ENCODE measurements around the gene LPAR3.
"Not testable (repeated sequence)": the region's sequence is repeated elsewhere in the genome, so short reads cannot be mapped to it uniquely, and the experiment has no call there.

LPAR3 gene

GRCh38 chr1:84907095-84907827 is 14.3 kb upstream of the LPAR3 start:
- DNase-seq (ENCODE audit: low read depth in 2 of 2, low spot score in 1 of 2): no peak

GRCh38 chr1:84902727-84903126 is 9.7 kb upstream of the LPAR3 start:
- not testable (repeated sequence) for DNase-seq (ENCODE audit: low read depth in 2 of 2, low spot score in 1 of 2)

GRCh38 chr1:84899969-84900368 is 7.0 kb upstream of the LPAR3 start:
- DNase-seq (ENCODE audit: low read depth in 2 of 2, low spot score in 1 of 2): no peak

GRCh38 chr1:84896279-84896678 is 3.3 kb upstream of the LPAR3 start:
- DNase-seq (ENCODE audit: low read depth in 2 of 2, low spot score in 1 of 2): no peak

GRCh38 chr1:84890566-84890965 is 2.4 kb downstream of the LPAR3 start:
- DNase-seq (ENCODE audit: low read depth in 2 of 2, low spot score in 1 of 2): no peak

- DNase-seq (ENCODE audit: low read depth in 2 of 2, low spot score in 1 of 2): no peak
These were observed 3.6 kb downstream of the LPAR3 start for GRCh38 chr1:84889437-84889836.

GRCh38 chr1:84888753-84889152 is 4.3 kb downstream of the LPAR3 start:
- DNase-seq (ENCODE audit: low read depth in 2 of 2, low spot score in 1 of 2): no peak

GRCh38 chr1:84887261-84887934 is 5.6 kb downstream of the LPAR3 start:
- DNase-seq (ENCODE audit: low read depth in 2 of 2, low spot score in 1 of 2): no peak

- DNase-seq (ENCODE audit: low read depth in 2 of 2, low spot score in 1 of 2): no peak
These were observed 7.5 kb downstream of the LPAR3 start for GRCh38 chr1:84885469-84885868.

GRCh38 chr1:84884671-84885389 is 8.2 kb downstream of the LPAR3 start:
- DNase-seq (ENCODE audit: low read depth in 2 of 2, low spot score in 1 of 2): no peak

GRCh38 chr1:84883286-84883685 is 9.7 kb downstream of the LPAR3 start:
- DNase-seq (ENCODE audit: low read depth in 2 of 2, low spot score in 1 of 2): no peak

- DNase-seq (ENCODE audit: low read depth in 2 of 2, low spot score in 1 of 2): no peak
These were observed 15.4 kb downstream of the LPAR3 start for GRCh38 chr1:84877592-84877991.

- no peak for DNase-seq (ENCODE audit: low read depth in 2 of 2, low spot score in 1 of 2)
These were observed 16.7 kb downstream of the LPAR3 start for GRCh38 chr1:84876353-84876752.

- DNase-seq (ENCODE audit: low read depth in 2 of 2, low spot score in 1 of 2): no peak
These were observed 19.6 kb downstream of the LPAR3 start for GRCh38 chr1:84873366-84873765.

- no peak for DNase-seq (ENCODE audit: low read depth in 2 of 2, low spot score in 1 of 2)
These were observed 20.2 kb downstream of the LPAR3 start for GRCh38 chr1:84872696-84873355.

- no peak for DNase-seq (ENCODE audit: low read depth in 2 of 2, low spot score in 1 of 2)
These were observed 21.8 kb downstream of the LPAR3 start for GRCh38 chr1:84871181-84871580.

- no peak for DNase-seq (ENCODE audit: low read depth in 2 of 2, low spot score in 1 of 2)
These were observed 22.4 kb downstream of the LPAR3 start for GRCh38 chr1:84870591-84870990.

GRCh38 chr1:84869720-84870119 is 23.3 kb downstream of the LPAR3 start:
- DNase-seq (ENCODE audit: low read depth in 2 of 2, low spot score in 1 of 2): no peak

GRCh38 chr1:84862810-84863251 is 30.2 kb downstream of the LPAR3 start:
- DNase-seq (ENCODE audit: low read depth in 2 of 2, low spot score in 1 of 2): no peak

GRCh38 chr1:84861988-84862644 is 30.9 kb downstream of the LPAR3 start:
- DNase-seq (ENCODE audit: low read depth in 2 of 2, low spot score in 1 of 2): no peak

GRCh38 chr1:84861516-84861915 is 31.5 kb downstream of the LPAR3 start:
- DNase-seq (ENCODE audit: low read depth in 2 of 2, low spot score in 1 of 2): no peak

All from stimulated activated CD8-positive, alpha-beta memory T cell treated with anti-CD3 and anti-CD28 coated beads, Interleukin-4, amount 100 ng/mL, for 1 hour (primary cell).